DOHH2 (cell line): Measurements from ENCODE around the gene CDS2.

Experiments used
- CTCF ChIP-seq: fragments of 200-600 bp; sonication (generic); IDR thresholded peaks from one replicate; pipeline ENCODE4 v1.5.1; 2014; ENCODE audit warnings: antibody characterized with exemption, mild to moderate bottlenecking, low read depth, low read length; ENCODE audit not compliant: poor library complexity, severe bottlenecking
- EZH2phosphoT487 ChIP-seq: fragments of 200-600 bp; sonication (generic); IDR thresholded peaks from 2 replicates; pipeline ENCODE4 v1.6.1; 2017; ENCODE audit warnings: borderline replicate concordance, mild to moderate bottlenecking, antibody characterized with exemption, low read length, moderate library complexity, mixed read lengths

GRCh38 chr20:5177071-5177470, 50.3 kb downstream of the CDS2 start:
- no peak for TF ChIP-seq CTCF
- no peak for TF ChIP-seq EZH2phosphoT487
